Panc1 (cell line): ENCODE data around the gene RASGRF2. TPM values are rescaled to one million over a fixed set of nuclear protein-coding genes. Genes with fewer than 3 reads are reported as not detected.

Source experiments
- ATAC-seq: fragments of 200-7000 bp; cut with Tn5 transposase; 2 replicates; pipeline ENCODE4 v1.9.1; 2020; ENCODE audit warnings: mild to moderate bottlenecking, moderate library complexity
- BruUV-seq: library from RNA; stranded (reverse); fragments of 400-500 nt; replicated peaks from 2 replicates; lab custom pipeline; 2021; lab: Mats Ljungman, UMichigan
- CTCF ChIA-PET: fragments of 300-600 bp; sonication (Branson Sonifier 250); formaldehyde crosslinking; loops from one replicate; lab custom pipeline; 2022; ENCODE audit warnings: antibody characterized with exemption; lab: Charles Lee
- POLR2A ChIA-PET: fragments of 300-600 bp; sonication (Branson Sonifier 250); formaldehyde crosslinking; loops from one replicate; lab custom pipeline; 2022; ENCODE audit warnings: antibody characterized with exemption; lab: Charles Lee
- DNase-seq: peaks from one replicate; pipeline ENCODE4 v3.0.0-alpha.2; 2010; ENCODE audit warnings: low read depth, low spot score
- H3K27ac ChIP-seq: 2 replicates; pipeline ENCODE4 v1.5.1; 2011; ENCODE audit warnings: mild to moderate bottlenecking, low read length, inconsistent platforms
- H3K27me3 ChIP-seq: fragments of 200-500 bp; sonication (Bioruptor generic); 2 replicates; pipeline ENCODE4 v1.6.0; 2014; ENCODE audit warnings: low read length, inconsistent platforms; ENCODE audit not compliant: control insufficient read depth, insufficient read depth
- H3K36me3 ChIP-seq: fragments of 200-500 bp; sonication (Bioruptor generic); 2 replicates; pipeline ENCODE4 v1.5.1; 2014; ENCODE audit warnings: inconsistent platforms, mild to moderate bottlenecking, low read length, moderate library complexity; ENCODE audit not compliant: control insufficient read depth, insufficient read depth
- H3K4me1 ChIP-seq: 2 replicates; pipeline ENCODE4 v1.5.1; 2011; ENCODE audit warnings: inconsistent platforms, mild to moderate bottlenecking, low read length, moderate library complexity; ENCODE audit not compliant: control insufficient read depth, insufficient read depth
- H3K4me3 ChIP-seq, 2 experiments: 2 replicates each; pipeline ENCODE4 v1.5.1; 2011 to 2012; ENCODE audit warnings: low read depth in 2 of 2, low read length in 2 of 2, mild to moderate bottlenecking in 2 of 2, inconsistent platforms in 1 of 2, moderate library complexity in 1 of 2
- H3K9me3 ChIP-seq: fragments of 200-500 bp; sonication (Bioruptor generic); 2 replicates; pipeline ENCODE4 v1.5.1; 2014; ENCODE audit warnings: low read depth, mild to moderate bottlenecking, inconsistent platforms, low read length, moderate library complexity; ENCODE audit not compliant: control insufficient read depth, insufficient read depth
- POLR2AphosphoS5 ChIP-seq: IDR thresholded peaks from 2 replicates; pipeline ENCODE4 v1.6.1; 2012; ENCODE audit warnings: mild to moderate bottlenecking, low read depth, low read length, moderate library complexity
- REST ChIP-seq, 2 experiments: IDR thresholded peaks; 2 replicates each; pipeline ENCODE4 v1.6.1; 2011 to 2012; ENCODE audit warnings: low read depth in 2 of 2, control low read depth in 1 of 2, low read length in 1 of 2, mild to moderate bottlenecking in 1 of 2, moderate library complexity in 1 of 2; ENCODE audit not compliant: insufficient read depth in 1 of 2
- SIN3A ChIP-seq: IDR thresholded peaks from 2 replicates; pipeline ENCODE4 v1.6.1; 2012; ENCODE audit warnings: low read depth, mild to moderate bottlenecking, low read length, moderate library complexity, borderline replicate concordance; ENCODE audit not compliant: insufficient read depth
- TCF7L2 ChIP-seq: IDR thresholded peaks from 2 replicates; pipeline ENCODE4 v1.6.1; 2011; ENCODE audit warnings: mild to moderate bottlenecking, low read depth, low read length, inconsistent platforms
- in situ Hi-C: cut with HindIII; loops from 2 replicates; pipeline ENCODE4 v1.10.0; 2016; ENCODE audit warnings: low sequenced_read_pairs, low pct_unique_long_range_greater_than_20kb
- intact Hi-C: fragments of 100-400 bp; cut with micrococcal nuclease; formaldehyde crosslinking; loops from one replicate; pipeline ENCODE4 v1.10.0; 2022; ENCODE audit not compliant: unreplicated experiment
- total RNA-seq: library from RNA; stranded (reverse); gene quantifications from one replicate; pipeline ENCODE4 v1.2.1, GENCODE V29; 2021; ENCODE audit not compliant: unreplicated experiment
- TF ChIP-seq, protein P1 (sequence below): fragments of 450-650 bp; IDR thresholded peaks from 2 replicates; pipeline ENCODE4 v1.5.1; 2017; ENCODE audit warnings: mild to moderate bottlenecking

Gene RASGRF2
- total RNA-seq, 1 experiment from 2014 or later: 4.7 TPM

DNA sequence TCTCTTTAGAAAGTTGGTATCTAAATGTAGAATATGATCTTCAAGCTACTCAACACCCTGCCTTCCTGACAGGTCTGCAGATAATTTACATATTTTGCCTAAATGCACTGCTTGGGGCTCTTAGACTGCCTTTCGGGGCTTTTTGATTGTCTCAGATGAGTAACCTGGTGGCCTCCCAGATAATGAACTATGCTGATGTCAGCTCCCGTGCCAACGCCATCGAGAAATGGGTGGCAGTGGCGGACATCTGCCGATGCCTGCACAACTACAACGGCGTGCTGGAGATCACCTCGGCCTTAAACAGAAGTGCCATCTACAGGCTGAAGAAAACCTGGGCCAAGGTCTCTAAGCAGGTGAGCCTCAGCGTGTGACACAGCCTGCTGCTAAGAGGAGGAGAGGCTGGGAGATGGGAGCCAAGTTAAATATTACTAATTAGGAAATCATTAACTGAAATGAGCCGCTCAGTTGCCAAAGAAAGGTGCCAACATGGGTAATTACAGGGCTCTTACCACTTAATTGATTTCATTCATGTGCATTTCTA is 252.1 kb downstream of the RASGRF2 start:
- Histone ChIP-seq H3K4me3 (no peak overlapping the region), H3K27ac (no peak overlapping the region), H3K27me3 (no peaks in the 10 kb centered on the region), H3K36me3 (no peaks in the 10 kb centered on the region), H3K4me1 (no peaks in the 10 kb centered on the region), H3K9me3 (no peaks in the 10 kb centered on the region)
- intact Hi-C loops (no loop called here), in situ Hi-C loops (no loop called here)
- ATAC-seq (no peak), DNase-seq (no peak)
- ChIA-PET POLR2A (no interaction called here), CTCF (no interaction called here)
- no TSS peak for BruUV-seq
- no peak for TF ChIP-seq POLR2AphosphoS5
- no peak for TF ChIP-seq TCF7L2

DNA sequence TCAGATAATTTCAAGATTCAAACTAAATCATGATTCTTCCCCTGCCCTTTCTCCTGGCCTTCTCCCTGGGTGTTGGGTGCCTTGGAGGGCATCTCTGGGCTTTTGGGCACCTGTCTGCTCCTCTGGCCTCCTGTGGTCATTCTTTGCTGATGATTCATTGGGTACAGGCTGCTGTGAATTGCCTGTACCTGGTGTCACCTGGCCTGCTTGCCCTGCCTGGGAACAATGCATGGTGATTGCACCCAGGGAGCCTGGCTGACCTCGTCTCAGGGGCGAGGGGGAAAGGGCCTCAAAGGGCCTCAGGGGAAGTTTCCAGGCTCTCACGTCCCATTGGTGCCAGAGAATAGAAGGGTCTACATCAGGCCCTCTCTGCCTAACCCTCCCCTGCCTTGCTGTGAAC is 252.9 kb downstream of the RASGRF2 start:
- DNase-seq: no peak
- no peak overlapping the region for H3K27ac ChIP-seq
- ChIA-PET CTCF (no interaction called here), POLR2A (no interaction called here)
- no peaks in the 10 kb centered on the region for H3K36me3 ChIP-seq
- intact Hi-C loops (no loop called here), in situ Hi-C loops (no loop called here)
- no peak for ATAC-seq
- no TSS peak for BruUV-seq
- H3K9me3 ChIP-seq: no peaks in the 10 kb centered on the region
- no peaks in the 10 kb centered on the region for H3K4me1 ChIP-seq
- H3K4me3 ChIP-seq: no peak overlapping the region
- H3K27me3 ChIP-seq: no peaks in the 10 kb centered on the region
- TF ChIP-seq REST (IDR thresholded peaks at IDR 0.05; ENCODE audit: insufficient read depth in 1 of 2, low read depth in 2 of 2, low read length in 1 of 2): no peak
- TF ChIP-seq, protein P1, sequence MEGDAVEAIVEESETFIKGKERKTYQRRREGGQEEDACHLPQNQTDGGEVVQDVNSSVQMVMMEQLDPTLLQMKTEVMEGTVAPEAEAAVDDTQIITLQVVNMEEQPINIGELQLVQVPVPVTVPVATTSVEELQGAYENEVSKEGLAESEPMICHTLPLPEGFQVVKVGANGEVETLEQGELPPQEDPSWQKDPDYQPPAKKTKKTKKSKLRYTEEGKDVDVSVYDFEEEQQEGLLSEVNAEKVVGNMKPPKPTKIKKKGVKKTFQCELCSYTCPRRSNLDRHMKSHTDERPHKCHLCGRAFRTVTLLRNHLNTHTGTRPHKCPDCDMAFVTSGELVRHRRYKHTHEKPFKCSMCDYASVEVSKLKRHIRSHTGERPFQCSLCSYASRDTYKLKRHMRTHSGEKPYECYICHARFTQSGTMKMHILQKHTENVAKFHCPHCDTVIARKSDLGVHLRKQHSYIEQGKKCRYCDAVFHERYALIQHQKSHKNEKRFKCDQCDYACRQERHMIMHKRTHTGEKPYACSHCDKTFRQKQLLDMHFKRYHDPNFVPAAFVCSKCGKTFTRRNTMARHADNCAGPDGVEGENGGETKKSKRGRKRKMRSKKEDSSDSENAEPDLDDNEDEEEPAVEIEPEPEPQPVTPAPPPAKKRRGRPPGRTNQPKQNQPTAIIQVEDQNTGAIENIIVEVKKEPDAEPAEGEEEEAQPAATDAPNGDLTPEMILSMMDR: no peak
- TF ChIP-seq SIN3A: no peak
- TF ChIP-seq POLR2AphosphoS5: no peak
- no peak for TF ChIP-seq TCF7L2

GRCh38 chr5:81214848-81215247 is 254.7 kb downstream of the RASGRF2 start:
- Histone ChIP-seq H3K36me3 (no peaks in the 10 kb centered on the region), H3K4me3 (no peak overlapping the region), H3K27ac (no peak overlapping the region), H3K4me1 (no peaks in the 10 kb centered on the region), H3K27me3 (no peaks in the 10 kb centered on the region), H3K9me3 (no peaks in the 10 kb centered on the region)
- ATAC-seq (no peak), DNase-seq (no peak)
- CTCF ChIA-PET: interaction anchor here (0.5 kb wide), 1 partner anchor 14 kb away, joined by 5 read pairs; no protein-coding TSS in a partner anchor
- no peak for TF ChIP-seq TCF7L2
- no peak for TF ChIP-seq SIN3A
- TF ChIP-seq, protein P1: no peak
- no peak for TF ChIP-seq REST (IDR thresholded peaks at IDR 0.05; ENCODE audit: insufficient read depth in 1 of 2, low read depth in 2 of 2, low read length in 1 of 2)
- TF ChIP-seq POLR2AphosphoS5: no peak
- in situ Hi-C loops: no loop called here
- POLR2A ChIA-PET: no interaction called here
- intact Hi-C loops: no loop called here
- BruUV-seq: no TSS peak
